HK-2 (cell line): ENCODE measurements around the gene SOX9.
A peak's percentile ranks its signal among the peaks of the same experiment; 100 is the strongest.

ENCODE experiments used
- DNase-seq: peaks from one replicate; pipeline ENCODE4 v3.0.0-alpha.2; 2018; ENCODE audit not compliant: unreplicated experiment

The SOX9 gene

DNA sequence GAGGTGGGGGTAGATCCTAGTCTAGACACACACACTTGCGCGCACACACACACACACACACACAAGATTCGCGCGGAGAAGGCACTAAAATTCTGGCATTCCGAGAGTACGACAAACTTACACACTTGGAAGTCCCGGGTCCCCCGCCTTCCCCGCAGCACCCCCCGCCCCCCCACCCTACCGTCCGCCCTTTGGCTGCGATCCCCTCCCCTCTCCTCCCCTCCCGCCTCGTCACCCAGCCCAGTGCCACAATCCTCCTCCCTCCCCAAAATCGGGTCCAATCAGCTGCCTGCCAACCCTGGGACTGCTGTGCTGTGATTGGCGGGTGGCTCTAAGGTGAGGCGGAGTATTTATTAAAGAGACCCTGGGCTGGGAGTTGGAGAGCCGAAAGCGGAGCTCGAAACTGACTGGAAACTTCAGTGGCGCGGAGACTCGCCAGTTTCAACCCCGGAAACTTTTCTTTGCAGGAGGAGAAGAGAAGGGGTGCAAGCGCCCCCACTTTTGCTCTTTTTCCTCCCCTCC lies at the start of gene SOX9:
Gene SOX9, plus strand, starts transcription at position 379 of the 522 bp plus-strand sequence. CDS start 372 bp downstream, outside the sequence.
- DNase-seq = peak; percentile 81

DNA sequence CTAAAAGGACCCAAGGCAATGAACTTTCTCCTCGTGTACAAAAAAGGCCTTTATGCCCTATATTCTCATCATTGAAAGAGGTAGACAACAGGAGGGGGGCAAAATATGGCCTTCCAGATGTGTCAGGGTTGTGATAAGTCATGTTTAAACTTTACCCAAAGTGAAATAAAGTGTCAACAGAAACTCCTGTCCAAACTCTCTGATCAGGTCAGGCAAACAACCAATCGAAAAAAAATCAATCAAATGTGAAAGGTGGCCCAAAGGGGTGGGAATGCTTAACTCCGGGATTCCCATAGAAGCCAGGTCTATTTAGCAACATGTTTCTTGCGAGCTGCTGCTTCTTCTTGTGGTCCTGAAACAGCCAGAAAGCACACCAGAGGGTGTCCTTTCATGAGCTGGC lies 49.5 kb upstream of the SOX9 start:
- no peak for DNase-seq

DNA sequence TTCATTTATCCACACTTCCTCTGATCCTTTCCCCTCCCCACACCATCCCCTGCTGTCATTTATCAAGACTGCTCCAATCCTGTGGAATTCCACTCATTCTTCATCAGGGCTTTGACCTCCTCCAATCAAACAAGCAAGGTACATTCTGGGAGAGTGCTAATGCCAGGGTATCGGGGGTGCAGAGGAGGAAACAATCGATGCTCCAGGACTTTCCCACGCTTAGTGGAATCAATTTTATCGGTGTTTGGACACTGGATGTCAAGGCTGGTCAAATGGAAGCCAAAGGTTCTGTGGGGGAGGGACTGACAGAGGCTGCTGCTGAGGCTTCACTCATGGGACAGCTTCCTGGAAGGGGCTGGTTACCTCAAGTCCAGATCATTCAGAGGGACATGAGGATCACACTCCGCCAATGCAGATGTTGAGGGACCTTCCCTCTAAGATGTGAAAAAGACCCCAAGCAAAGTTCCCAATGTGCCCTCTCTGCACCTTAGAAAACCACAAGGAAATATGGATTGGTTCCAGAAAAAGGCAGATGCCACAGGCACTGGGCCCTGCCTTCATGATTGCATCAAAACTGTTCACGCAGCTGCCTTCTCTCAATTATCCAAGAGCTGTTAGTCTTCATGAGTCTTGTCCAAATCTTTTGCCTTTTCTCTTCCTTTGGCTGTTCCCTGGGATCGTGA lies 44.7 kb upstream of the SOX9 start:
- no peak for DNase-seq

DNA sequence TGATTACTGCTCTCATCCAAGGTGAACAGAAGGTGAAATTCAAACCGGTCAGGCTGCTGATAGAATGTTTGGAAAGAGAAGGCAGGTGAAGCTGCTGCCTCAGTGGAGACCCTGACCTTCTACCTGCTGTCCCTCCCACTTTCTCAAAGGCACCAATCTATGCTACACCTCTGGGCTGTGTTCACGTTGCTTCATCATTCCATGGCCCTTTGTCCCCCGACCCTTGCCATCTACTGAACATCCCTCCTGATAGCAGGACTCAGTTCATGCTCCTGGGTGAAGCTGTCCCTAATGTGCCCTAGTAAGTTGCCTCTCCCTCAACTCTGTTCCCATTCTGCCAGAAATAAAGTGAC lies 44.2 kb upstream of the SOX9 start:
- no peak for DNase-seq

DNA sequence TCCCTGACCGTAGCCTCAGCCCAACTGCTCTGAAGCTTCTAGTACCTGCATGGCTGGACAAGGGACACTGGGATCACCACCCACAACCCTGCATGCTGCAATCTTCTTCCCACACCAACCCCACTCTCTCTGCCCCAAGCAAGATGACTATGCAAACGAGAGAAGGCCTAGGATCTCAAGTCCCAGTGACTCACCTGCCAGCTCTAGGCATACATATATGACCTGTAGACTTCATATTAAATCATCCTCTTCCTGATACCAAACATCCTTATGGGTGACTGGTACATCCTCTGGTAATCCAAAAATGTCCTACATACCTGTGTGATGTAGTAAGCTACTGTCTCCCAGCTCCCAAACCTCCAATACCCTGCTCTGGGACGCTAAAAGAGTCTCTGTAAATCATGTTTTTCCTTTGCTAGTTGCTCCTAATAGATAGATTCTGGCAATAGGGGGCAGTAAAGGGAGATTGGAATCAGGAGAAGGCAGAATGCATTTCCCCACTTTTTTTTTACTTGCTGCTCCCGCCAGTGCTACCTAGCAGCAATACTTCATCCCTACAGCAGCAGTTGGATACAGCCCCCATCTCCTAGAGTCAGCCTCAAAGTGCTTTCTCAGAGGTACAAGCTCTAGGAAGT lies 43.4 kb upstream of the SOX9 start:
- DNase-seq = no peak

DNA sequence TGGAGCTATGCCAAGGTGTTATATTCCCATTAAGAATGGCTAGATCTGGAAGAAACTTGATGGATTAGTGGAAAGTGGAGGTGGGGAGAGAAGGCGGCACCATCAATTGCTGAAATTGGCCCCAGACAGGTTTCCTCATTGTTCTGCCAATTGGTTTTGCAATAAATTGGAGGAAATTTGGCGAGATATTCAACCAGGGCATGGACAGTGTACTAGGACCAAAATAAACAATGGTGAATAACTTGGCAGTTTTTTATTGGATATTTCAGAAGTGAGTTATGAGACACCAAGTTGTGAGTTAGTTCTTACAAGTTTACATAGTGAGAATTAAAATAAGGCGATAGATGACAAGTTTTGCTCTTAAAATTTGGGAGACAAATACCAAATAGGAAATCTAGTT lies 41.1 kb upstream of the SOX9 start:
- DNase-seq = no peak

DNA sequence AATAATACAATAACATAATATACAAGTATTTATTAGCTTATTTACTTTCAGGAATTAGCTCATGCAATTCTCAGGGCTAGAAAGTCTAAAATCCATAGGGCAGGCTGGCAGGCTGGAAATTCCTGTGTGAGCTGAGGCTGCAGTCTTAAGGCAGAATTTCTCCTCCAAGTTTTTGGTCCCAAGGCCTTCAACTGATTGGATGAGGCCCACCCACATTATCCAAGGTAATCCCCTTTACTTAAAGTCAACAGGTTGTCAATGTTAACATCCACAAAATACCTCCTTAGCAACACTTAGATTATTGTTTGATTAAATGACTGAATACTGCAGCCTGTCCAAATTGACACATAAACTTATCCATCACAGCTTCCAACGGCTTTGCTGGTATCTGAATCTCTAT lies 32.9 kb upstream of the SOX9 start:
- no peak for DNase-seq

DNA sequence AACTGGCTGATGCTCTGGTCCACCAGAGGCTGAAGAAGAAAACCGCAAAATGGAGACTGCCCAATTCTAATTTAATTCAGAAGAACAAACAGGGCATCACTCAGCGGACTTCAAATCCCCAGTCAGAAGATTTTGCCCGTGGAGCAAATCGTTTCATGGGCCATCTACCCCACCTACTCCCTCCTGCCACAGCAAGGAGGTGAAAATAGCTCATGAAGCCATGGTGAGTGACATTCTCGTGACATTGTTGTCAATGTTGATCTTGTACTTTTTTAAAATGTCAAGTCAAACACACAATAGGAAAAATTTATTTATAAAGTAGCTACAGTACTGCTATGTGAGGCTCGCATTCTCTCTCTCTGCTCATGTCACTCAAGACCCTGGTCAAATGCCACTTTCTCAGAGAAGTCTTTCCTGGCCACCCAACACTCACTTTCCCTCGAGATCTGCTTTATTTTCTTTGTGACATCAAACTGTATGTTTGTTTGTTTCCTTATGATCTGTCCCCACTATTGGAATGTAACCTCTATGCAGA lies 31.3 kb upstream of the SOX9 start:
- no peak for DNase-seq

DNA sequence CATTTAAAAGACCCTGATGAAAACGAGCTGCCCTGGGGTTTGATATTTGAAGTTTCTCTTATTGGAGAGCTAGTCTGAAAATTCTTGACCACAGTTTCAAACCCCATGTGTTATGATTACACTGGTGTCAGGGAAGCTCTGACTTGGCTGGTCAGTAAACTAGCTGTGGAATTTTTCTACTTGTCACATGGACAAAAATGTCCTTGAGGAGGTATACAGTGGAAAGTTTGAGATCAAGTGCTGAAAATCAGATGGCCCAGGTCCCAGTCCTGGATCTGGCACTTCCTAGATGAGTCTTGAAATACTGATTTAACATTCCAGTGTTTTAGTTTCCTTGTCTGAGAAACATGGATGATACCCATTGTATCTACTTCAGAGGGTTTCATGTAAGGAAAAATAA lies 30.7 kb upstream of the SOX9 start:
- DNase-seq = no peak

DNA sequence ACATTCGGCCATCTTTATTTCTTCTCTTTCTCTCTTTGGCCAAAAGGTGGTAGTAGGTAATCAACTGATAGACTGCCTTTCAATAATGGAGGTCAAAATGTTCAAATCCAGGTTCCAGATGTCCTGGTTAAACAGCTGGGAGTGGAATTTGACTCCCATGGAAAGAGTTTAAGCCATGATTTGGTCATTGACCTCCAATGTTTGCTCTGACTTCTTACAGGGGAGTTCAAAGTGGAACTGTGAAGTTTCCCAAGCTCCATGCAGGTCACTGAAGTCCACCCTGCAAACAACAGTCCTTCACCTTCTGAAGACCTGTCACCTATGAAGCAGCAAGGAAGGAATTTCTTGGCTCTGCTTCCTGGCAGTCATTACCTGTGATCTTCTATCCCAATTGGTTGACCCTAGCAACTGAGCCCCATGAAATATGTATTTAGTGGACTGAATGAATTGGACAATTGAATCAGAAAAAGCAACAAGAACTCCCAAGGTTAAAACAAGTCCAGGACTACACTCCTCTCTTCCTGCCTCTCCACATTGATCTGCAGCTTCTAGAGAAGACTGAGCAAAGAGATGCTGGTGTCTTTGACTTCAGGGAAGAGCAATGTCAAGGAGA lies 28.0 kb upstream of the SOX9 start:
- DNase-seq = no peak

DNA sequence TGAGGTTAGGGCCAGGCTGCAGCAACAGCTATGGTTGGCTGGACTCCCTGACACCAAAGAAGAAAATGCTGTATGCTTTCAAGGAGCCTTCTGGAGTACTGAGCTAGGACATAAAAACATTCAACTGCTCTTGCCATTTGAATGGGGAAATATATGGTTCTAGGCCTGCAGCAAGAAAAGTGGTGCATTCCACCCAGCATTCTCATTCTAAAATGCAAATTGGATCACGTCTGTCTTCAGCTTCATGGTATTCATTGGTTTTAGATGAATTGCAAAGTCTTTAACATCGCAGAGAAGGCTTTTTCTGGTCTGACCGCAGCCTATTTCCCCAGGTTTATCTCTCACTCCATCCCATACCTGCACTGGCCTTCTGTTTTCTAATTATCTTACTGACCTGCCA lies 27.1 kb upstream of the SOX9 start:
- no peak for DNase-seq

DNA sequence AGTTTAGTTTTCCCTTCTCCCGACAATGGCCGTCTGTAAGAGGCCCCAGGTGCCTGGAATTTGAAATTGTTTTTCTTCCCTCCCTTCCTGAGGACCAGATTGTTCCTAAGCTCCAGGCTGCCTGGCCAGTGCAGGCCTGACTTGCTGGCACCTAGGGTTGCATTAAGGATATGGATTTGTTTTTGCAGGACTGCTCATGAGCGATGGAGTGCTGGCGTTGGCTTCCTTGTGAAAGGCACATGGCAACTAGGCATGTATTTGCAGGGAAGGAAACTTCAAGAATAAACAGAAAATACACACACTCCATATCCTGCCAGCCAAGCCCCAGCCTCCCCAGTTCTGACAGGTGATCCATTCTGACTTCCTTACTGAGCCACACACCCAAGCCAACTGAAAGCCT lies 25.5 kb upstream of the SOX9 start:
- no peak for DNase-seq

DNA sequence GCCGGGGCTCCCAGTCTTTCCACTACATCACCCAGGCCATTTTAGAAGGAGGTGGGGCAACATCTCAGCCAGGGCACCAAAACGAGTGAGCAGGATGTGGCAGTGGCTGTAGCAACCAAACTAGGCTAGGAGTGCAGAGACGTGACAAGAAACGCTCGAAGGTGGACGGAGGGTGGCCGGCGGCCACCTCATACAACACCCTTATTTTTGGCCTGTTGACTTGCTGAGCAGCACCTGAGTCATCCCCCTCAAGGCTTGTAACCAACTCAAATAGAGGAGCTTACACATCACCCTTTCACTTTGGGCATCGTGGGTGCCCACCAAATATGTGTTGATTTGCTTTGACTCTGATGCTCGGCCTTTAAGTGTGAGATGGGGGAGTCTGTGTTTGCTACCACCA lies 23.7 kb upstream of the SOX9 start:
- DNase-seq = no peak

DNA sequence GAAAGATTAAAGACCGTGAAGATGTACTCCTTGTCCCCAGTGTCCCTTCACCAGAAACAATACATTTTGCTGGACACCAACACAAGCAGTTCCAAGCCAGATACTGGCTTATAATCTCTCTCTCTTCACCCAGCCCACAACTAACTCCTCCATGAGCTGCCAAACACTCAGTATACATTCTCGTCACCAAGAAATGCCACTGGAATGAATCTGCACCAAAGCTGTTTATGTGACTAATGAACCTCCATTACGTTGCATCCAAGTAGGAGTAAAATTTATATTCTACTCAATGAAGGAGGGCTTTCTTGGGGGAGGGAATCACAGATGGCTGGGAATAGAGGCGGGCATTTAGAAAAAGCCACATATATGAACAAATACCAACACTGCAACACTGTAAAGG lies 20.9 kb upstream of the SOX9 start:
- no peak for DNase-seq

DNA sequence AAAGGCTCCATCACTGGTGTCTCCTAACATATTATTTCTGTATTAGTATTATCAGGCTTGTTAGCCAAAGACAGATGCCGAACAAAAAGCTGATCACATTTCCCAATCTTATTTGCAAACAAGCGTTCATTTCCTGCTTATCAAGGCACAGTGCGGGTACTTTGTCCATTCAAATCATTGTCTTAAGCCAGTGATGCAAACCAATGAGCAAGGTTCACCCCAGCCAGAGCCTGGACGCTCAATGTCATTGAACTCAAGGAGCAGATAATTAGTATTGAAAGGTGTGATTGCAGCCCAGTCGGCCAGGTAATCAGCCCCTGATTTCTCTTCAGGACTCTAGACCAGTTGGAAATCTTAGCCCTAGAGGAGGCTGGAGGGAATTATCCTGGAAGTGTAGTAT lies 20.4 kb upstream of the SOX9 start:
- DNase-seq = no peak

DNA sequence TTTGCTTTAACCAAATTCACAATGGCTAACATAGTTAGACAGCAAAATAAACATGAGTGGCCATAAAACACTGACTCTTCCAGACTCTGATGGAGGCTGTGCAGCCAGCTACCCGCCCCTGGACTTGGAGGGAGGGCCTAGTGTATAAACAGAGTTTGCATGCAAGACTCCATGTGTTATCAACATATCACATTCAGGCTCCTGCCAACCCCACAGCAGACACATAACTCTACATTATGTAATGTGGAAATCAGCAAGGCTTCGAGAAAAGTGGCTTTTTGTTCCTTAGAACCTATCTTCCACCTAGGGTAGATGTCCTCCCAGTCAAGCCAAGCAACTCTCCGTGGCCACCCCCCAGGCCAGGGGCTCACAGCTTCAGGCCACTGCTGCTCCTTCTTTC lies 19.3 kb upstream of the SOX9 start:
- DNase-seq = no peak

DNA sequence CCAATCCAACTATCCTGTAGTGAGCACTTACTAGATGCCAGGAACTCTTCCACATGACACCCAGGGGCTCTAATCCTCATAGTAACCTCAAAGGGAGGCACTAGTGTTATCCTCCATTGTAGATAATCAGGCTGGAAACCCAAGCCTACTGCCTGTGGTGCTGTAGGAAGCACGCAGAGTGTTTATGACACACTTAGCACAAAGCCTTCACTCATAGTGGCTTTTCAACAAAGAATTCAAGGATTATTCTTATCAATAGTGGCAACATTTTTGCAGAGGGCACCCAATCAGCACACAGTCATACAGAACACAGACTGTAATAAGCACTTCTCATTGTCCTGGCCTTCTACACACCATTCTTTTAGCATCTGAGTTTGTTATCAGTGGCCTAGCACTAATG lies 18.5 kb upstream of the SOX9 start:
- no peak for DNase-seq

DNA sequence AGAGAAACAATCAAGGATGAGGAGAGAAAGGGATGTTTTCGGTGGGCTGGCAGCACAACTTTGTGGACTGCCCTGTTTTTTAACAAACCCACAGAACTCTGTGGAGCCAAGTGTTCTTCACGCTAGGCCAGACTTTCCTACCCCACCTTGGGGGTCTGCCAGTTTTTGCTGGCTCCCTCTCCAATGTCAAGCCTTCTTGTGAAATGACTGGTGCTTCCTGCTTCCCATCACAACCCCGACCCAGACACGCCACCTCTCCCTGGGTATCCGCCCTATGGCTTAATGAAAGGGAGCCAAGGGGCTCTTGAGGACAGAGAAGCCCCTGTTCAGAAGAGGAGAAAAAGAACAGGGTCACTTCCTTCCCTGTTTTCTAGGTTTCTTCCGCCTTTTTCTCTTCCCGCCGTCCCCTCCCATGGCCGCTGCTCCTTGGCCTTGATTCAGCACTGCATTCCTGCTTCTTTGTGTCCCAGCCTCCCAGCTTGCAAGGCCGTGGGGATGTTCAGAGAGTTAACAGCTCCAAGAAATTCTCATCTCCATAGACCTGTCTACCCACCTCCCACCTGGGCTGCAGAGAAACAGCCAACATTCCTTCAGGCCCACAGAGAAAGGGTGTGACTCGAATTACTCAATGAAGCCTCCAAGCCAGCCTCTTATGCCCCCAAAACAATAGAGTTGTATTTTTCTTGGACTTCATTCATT lies 16.5 kb upstream of the SOX9 start:
- DNase-seq = no peak

DNA sequence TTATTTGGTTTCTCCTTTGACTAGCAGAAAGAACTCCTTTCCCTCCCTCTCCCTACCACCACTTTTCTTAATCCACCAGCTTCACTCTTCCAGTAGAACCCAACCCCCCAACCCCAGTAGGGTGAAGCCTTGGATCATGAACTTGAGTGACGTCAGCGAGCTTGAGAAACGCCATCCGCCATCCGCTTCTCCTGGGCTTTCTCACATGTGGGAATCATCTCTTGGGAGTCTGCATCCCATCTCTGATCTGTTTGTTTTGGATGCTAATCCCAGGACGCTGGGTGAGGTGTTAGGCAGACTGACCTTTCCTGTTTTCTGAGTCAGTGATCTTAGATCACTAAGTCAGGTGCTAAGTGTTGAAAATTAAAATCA lies 16.0 kb upstream of the SOX9 start:
- DNase-seq = no peak

DNA sequence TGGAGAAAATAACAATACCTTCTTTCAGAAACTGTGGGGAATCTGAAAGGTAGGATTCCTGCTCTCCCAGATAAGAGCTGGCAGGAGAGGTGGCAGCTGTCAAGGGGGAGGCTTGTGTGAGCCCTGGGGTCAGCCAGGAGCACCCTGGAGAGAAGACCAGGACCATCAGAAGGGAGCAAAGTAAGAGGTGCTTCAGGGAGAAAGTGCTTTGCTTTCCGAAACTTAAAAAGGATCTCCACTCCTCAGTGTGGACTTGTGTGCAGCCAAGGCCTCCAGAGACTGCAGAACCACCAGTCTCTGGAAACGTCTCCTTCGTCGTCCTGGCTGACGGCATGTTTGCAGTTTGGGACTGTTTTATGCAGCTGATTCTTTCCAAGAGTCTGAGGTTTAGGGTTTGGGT lies 13.7 kb upstream of the SOX9 start:
- no peak for DNase-seq

DNA sequence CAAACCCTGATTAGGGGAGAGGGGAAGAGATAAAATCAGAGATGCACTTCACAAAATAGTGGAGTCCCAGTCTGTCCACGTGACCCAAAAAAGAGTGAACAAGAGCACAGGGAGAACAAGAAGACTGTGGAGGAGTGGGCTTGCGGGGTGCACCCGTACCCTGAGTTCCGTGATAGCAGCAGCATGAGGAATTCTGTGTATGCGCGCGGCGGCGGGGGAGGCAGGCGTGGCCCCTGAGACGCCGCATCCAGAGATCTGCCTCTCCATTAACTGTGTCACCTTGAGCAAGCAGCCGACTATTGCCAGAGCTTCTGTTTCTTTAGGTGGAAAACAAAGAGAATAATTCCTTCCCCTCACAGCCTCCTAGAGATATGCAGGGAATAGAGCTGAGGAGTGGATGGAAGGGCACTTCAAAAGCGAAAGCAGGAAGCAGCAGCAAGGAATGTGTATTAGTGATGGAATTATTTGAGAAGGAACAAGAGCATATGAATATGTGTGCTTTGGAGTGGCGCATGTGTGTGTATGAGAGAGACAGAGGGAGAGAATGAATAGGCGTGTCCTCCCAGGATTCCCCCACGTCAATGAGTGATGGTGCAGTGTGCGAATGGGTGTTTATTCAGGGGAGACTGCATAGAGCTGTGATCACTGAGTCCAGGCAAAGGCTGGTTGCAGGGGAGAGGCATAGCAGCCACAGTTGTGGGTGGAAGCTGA lies 10.4 kb upstream of the SOX9 start:
- DNase-seq = no peak

DNA sequence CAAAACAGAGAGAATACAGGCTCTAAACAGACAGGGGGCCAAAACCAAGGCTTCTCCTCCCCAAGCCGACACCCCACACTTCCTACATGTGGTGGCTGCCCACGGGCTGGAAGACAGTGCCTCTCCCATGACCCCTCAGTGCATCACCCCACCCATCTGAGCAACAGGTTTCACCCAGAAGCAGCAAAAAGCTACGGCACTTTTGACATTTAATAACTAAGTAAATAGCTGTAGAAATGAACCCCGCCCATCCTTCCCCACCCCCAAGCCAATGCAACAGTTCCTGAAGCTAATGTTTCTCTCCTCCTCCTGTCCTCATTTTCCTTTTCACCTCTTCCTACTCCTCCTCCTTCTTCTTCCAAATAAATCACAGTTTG lies 9.9 kb upstream of the SOX9 start:
- no peak for DNase-seq
